Stimulated activated CD8-positive, alpha-beta memory T cell treated with anti-CD3 and anti-CD28 coated beads, Interleukin-15, amount 100 ng/mL, for 1 hour (primary cell): Measurements from ENCODE around the gene EDARADD.
"Not testable (repeated sequence)": the region's sequence is repeated elsewhere in the genome, so short reads cannot be mapped to it uniquely, and the experiment has no call there.

Experiments used
- DNase-seq: peaks from one replicate; pipeline ENCODE4 v3.0.0-alpha.2; 2020; ENCODE audit warnings: low read depth

EDARADD gene

DNA sequence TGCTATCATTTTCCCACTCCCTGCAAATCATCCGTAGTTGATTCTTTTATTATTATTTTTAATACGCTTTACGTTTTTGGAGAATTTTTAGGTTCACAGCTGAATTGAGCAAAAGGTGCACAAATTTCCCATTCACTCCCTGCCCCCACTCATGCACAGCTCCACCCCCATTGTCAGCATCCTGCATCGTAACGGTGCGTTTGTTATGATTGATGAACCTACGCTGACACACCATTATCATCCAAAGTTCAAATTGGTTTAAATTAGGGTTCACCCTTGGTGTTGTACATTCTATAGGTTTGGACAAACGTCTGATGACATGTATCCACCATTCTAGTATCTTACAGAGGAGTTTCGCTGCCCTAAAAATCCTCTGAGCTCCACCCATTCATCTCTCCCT is 44.5 kb downstream of the EDARADD start:
- DNase-seq: no peak

DNA sequence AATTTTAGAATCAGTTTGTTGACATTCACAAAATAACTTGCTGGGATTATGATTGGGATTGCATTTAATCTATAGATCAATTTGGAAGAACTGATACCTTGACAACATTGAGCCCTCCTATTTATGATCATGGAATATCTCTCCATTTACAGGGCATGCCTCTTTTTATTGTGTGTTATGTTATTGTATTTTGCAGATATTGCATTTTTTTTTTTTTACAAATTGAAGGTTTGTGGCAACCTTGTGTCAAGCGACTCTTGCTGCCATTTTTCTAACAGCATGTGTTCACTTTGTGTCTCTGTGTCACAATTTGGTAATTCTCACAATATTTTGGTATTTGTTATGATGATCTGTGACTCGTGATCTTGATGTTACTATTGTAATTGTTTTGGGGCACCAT is 46.3 kb downstream of the EDARADD start:
- no peak for DNase-seq

DNA sequence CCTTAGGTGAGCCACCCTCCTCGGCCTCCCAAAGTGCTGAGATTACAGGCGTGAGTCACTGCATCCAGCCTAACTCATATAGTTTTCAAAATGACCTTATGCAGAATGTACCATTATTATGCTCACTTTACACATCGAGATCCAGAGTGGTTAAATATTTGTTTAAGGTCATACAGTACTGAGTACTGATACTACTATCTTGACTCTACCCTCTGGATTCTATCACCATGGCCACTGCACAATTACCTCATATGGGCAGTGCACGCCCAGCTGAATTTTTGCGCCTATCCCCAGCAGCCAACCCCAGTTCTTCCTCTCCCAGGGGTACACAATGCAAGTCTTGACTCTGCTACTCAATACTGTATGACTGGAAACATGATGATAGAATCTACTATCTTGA is 56.7 kb downstream of the EDARADD start:
- no peak for DNase-seq

DNA sequence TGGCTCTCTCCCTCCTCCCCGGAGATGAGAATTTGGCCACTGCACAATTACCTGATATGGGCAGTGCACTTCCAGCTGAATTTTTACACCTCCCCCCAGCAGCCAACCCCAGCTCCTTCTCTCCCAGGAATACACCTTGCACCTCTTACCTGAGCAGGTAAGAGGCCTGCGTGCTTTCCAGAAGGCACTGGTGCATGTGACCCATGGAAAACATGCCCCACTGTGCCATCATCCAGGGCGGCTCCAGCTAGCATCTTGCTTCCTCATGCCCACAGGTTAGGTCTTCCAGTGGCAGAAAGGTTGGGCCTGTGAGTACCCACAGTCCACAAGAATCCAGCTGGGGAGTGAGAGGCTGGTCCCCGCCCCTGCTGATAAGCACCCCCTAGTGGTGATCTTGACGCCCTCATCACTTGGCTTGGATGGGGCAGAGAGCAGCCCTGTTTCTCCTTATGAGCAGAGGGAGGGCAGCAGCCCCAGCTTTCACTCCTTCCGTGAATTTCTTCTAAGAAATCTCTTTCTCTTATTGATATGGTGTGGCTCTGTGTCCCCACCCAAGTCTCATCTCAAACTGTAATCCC is 57.8 kb downstream of the EDARADD start:
- peak; percentile 25 for DNase-seq

DNA sequence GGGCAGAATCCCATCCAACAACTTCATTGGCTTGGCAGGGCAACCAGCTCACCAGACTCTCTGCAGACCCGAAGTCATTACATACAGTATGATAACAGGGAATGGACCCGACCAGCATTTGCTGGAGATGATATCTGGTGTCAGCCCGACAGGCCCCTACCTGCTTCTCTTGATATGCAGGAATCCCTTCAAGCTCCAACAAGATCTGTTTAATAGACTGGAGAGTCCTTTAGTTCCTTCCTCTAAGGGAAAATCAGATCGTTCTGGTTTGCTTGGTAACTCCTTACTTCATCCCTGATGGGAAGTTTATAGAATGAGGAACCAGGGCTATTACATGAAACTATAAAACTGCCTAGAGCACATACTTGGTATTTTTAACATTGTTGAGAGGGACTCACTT is 61.2 kb downstream of the EDARADD start:
- DNase-seq: no peak

DNA sequence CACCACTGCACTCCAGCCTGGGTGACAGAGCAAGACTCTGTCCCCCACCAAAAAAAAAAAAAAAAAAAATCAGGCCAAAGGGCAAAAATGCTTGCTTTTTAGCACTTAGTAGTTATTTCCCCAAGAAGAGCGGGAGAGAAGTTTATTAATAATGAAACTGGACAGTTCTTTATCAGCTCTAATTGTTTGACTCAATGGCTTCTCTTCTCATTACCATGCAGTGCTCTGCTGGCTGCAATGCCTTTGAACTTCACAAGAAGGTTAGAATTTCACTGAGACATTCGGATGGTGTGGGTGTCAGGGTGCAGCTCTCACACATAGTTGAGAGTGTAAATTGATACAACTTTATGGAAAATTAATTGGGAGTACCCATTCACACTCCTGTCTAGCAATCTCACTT is 63.7 kb downstream of the EDARADD start:
- DNase-seq: no peak

DNA sequence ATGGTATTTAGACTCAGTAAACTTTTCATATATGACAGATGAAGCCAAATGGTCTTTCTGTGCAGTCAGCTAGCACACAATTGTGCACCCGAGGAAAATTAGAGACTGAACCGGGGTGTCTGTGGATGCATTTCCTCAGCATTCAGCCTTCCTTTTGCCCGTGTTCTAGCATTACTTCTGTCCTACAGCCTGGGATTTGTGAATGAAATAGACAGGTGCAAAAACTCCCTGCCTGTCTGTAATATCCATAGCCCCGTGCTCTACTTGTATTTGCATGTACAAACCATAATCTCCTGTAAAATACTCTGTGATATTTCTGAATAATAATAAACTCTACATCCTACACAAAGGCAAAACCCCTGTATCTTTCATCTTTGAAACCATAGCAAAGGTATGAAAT is 64.9 kb downstream of the EDARADD start:
- no peak for DNase-seq

DNA sequence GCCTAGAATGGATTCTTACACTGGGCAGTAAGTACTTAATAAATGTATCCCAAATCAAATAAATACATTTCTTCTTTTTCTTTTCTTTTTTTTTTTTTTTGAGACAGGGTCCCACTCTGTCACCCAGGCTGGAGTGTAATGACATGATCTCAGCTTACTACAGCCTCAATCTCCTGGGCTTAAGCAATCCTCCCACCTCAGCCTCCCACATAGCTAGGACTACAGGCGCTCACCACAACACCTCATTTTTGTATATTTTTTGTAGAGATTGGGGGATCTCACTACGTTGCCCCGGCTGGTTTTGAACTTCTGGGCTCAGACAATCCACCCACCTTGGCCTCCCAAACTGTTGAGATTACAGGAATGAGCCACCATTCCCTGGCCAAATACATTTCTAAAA is 66.0 kb downstream of the EDARADD start:
- DNase-seq: no peak

DNA sequence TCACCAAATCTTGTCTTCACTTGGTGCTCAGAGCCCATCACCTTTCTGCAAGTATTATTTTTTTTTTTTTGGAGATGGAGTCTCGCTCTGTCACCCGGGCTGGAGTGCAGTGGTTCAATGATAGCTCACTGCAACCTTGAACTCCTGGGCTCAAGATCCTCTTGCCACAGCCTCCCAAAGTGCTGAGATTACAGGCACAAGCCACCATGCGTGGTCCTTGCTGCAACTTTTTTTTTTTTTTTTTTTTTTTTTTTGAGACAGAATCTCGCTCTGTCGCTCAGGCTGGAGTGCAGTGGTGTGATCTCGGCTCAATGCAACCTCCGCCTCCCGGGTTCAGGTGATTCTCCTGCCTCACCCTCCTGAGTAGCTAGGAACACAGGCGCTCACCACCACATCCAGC is 70.1 kb downstream of the EDARADD start:
- not testable (repeated sequence) for DNase-seq

DNA sequence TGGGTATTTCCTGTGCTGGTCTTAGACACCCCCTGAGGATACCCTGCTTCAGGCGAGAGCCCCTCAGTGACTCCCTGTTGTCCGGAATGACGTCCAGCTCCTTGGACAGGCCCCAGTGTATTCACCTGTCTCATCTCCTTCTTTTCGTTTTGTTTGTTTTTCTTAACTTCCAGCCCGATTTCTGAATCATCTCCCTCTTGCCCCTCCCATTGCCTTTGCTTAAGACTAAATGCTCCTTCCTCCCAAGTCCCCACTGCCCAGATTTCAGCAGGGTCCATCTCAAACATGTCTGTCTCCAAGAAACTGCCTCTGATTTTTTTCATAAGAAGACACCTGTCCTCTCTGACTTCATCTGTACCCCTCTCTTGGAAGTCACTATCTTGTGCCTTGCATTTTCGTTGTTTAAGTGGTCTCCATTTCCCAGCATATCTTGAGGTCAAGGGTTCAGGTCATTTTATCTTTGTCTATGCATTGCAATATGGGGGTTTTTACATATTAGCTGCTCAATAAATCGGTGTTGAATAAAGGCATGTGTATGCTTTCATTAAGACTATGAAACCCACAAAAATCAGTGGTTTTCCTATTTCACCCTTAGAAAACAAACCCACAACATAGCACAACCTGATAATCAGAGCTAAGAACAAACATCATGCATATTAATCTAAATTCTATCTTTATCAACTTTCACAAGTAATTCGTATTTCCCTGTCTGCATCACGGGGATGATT is 71.3 kb downstream of the EDARADD start:
- DNase-seq: no peak

DNA sequence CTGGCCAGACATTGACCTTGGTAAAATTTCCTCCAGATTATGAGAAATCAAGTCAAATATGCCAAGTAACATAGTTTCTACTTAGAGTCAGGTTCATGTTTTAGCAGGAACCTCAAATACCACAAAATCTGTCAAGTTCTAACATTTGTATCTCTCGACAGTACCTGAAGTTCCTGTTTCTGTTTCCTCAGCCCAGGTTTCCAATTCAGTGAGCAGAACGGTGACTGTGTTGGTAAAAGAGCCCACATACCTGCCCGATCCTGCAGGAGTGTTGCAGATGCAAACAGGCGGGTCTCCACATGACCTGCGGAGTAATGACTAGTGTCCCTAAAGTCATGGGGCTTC is 71.8 kb downstream of the EDARADD start:
- DNase-seq: no peak

DNA sequence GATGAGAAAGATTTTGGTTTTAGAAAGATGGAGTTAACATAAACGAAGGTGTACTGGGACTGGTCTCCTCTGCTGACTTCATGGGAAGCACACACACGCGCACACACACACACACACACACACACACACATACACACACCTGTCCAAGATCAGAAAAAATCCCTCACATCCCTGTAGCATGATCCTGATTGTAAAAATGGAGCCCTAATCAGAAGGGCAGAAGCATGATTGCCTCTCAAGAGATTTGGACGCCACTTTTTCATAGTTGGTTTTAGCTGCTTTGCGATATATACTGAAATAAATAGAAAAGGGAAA is 73.2 kb downstream of the EDARADD start:
- no peak for DNase-seq

DNA sequence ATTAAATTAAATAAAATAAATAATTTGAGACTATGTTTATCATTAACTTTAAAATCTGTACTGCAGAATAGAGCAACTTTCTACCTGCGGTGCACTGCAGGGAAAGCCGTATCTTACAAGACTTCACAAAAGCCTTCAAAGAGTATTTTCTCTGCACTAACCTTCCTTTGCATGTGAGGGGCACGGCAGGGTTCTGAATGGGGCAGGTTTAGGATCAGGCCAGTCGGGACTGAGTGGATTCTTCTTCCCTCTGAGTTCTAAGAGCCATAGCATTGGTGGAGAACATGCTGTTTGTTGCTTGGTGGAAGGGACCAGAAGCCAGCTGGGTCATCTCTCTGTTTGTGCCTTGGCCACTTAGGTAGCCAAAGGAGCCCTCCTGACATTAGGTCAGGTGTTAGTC is 74.5 kb downstream of the EDARADD start:
- no peak for DNase-seq

DNA sequence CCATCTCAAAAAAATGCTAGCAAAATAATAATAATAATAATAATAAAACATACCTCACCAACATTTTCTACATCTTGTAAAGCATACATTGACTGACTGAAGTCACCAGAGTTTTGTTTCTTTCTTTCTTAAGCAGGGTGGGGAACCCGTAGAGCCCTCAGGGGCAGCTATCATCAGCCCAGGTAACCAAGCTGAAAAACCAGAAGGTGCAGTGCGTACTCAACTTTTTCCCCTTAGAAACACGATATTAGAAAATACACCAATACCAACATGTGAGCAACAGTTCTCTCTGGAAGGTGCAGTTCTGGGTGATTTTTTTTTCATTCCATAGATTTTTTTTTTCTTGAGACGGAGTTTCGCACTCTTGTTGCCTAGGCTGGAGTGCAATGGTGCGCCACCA is 75.4 kb downstream of the EDARADD start:
- DNase-seq: no peak

DNA sequence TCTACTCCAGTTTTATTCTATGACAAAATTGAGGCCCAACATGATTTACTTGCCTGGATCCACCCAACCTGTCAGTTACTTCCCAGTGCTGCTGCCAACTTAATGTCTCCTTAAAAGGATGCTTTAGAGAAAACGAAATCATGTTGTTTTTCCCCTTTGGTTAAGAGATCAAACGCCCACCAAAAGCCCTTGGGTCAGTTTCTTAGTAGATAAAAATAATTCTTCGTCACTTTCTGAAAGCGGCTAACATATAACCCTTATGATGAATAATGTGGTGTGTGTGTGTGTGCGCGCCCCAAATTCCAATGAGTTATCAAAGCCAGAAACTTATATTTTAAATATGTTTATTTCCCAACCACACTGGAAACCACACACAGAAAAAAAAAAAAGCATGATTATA is 77.0 kb downstream of the EDARADD start:
- no peak for DNase-seq

DNA sequence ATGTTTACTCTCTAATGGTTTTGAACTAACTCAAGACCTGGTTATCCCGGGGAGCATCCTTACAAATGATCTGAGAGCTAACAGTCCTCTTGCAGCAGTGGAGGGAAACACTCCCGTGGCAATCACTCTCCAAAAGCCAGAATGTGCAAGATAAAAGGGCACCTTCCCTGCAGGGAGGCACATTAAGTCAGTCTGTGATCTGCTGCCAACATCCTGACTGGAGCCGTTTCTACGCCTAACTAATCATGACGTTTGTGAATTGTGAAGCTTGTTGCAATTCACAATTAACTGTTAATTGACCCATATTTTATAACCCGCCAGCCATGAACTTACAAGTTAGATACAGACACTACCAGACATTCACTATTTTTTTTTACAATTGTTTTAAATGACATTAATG is 77.6 kb downstream of the EDARADD start:
- no peak for DNase-seq

DNA sequence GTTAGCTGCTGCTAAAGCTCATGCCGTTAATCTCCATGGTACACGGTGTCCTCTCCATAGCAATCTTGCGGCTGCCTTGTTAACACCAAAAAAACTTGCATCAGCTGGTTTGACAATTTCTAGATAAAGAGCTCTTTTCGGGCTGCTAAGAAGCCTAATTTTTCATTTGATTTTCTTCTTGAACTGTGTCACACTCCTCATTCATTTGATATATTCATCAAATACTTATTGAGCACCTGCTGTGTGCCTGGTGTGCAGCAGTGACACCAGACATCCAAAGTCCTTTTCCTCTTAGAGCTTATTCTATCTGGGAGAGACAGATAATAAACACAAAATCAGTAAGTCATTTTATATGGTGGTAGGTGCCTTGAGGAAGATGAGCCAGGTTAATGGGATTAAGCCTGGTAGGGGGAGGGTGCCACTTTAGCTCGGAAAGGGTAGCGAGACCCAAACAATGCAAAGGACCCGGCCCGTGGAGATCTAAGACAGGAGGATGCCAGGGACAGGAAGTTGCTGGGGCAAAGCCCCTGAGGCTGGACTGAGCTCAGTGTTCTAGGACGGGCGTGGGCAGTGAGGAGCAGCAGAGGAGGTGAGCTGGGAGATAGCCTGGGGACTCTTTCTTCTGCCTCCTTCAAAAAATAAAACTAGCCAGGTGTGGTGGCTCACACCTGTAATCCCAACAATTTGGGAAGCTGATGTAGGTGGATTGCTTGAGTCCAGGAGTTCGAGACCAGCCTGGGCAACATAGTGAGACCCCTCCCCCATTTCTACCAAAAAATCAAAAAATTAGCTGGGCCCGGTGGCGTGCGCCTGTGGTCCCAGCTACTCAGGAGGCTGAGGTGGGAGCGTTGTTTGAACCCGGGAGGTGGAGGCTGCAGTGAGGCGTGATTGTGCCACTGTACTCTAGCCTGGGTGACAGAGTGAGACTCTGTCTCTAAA is 79.0 kb downstream of the EDARADD start:
- no peak for DNase-seq

DNA sequence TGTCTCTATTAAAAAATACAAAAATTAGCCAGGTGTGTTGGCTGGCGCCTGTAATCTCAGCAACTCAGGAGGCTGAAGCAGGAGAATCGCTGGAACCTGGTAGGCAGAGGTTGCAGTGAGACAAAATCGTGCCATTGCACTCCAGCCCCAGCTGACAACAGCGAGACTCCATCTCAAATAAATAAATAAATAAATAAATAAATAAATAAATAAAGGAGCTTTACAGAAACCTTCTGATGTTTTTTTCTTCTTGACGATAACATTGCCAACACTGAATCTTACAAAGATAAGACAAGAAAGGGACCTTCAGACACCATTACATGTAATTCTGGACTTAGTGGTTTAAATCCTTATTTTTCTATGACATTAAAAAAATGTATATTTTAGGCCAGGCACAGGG is 81.9 kb downstream of the EDARADD start:
- DNase-seq: no peak

DNA sequence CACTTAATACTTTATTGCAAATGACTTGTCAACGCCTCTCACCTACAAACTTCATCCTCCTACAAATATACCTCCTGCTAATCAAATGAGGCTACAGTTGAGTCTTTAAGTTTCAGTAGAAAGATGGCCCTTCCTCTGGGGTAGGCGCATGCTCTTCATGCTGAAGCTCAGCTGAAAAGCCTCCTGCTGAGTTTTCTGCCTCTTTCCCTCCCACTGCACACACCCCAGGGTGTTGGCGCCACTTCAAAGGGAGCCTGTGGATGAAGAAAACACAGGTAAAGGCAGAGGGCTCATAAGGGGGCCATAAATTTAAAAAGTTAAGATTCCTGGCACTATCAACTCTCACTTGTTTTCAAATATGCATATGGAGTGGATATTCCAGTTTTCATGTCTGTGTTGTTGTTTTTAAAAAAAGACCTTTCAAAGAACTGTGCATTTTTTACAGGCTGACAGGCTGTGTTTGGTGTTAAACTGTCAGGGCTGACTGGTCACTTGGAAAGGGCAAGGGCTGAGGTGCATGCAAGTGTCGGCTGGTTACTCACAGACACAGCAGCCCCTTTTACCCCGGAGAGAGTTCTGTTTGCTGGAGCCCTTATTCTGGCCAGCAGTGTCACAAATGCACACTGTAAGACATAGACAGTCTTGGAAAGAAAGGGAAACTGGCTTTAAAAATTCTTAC is 86.8 kb downstream of the EDARADD start:
- DNase-seq: no peak

DNA sequence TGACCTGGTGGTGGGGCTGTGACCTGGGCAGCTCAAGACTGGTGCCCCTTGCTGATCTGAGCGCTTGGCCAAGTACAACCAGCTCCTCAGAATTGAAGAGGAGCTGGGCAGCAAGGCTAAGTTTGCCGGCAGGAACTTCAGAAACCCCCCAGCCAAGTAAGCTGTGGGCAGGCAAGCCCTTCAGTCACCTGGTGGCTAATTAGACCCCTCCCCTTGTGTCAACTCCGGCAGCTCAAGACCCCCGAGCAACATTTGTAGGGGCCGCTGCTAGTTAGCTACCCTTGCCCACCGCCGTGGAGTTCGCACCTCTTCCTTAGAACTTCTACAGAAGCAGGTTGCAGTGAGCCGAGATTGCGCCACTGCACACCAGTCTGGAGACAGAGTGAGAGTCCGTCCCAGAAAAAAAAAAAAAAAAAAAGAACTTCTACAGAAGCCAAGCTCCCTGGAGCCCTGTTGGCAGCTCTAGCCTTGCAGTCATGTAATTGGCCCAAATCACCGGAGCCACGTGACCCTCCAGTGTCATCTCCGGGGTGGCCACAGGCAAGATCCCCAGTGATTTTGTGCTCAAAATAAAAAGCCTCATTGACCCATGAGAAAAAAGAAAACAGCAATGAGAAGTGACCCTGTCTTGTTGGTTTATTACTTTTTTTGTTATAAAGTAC is 90.4 kb downstream of the EDARADD start:
- DNase-seq: no peak

DNA sequence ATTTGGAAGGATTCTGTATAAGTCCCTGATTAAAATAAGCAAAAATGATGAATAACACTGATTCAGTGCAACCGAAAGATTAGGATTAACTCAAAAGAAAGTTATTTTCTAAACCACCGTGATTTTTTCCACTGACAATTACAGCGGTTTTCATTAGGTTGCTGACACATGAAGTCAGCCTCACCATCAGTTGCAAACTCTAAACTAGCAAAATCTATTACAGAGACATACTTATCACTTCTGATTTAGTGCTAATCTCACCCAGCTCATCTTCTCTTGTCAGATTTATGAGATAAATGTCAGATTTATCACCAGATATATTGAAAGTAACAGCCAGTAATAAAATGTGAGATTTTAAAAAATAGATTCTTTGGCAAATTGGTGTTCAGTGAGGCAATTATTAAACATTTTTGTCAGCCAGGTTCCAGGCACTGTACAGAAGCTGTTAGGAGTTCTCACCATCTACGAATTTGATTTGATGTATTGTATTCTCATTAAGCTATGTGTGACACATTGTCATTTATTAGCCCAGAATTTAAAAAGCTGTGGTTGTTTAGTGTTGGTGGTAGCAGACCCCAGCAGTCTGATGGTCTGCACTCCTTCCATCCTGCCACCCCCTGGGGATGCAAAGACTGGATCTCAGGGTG is 92.4 kb downstream of the EDARADD start:
- no peak for DNase-seq

DNA sequence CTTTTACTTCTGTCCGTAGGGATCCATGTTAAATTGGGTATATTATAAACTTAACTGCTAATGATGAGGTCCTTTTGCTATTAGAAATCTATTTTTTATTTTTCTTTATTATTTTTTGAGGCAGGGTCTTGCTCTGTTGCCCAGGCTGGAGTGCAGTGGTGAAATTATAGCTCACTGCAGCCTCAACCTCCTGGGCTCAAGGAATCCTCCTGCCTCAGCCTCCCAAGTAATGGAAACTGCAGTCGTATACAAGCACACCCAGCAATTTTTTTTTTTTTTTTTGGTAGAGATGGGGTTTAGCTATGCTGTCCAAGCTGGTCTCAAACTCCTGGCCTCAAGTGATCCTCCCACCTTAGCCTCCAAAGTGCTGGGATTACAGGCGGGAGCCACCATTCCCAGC is 95.1 kb downstream of the EDARADD start:
- DNase-seq: not testable (repeated sequence)
